Activated CD8-positive, alpha-beta memory T cell treated with anti-CD3 and anti-CD28 coated beads, Interleukin-2, amount 50 U/mL, for 4 hours (primary cell): ENCODE data around the gene NUDCD3.
"Not testable (repeated sequence)": the region's sequence is repeated elsewhere in the genome, so short reads cannot be mapped to it uniquely, and the experiment has no call there.

ENCODE experiments used
- DNase-seq: peaks from one replicate; pipeline ENCODE4 v3.0.0-alpha.2; 2020

The NUDCD3 gene

GRCh38 chr7:44517175-44517574, 26.7 kb upstream of the NUDCD3 start:
- DNase-seq: no peak

DNA sequence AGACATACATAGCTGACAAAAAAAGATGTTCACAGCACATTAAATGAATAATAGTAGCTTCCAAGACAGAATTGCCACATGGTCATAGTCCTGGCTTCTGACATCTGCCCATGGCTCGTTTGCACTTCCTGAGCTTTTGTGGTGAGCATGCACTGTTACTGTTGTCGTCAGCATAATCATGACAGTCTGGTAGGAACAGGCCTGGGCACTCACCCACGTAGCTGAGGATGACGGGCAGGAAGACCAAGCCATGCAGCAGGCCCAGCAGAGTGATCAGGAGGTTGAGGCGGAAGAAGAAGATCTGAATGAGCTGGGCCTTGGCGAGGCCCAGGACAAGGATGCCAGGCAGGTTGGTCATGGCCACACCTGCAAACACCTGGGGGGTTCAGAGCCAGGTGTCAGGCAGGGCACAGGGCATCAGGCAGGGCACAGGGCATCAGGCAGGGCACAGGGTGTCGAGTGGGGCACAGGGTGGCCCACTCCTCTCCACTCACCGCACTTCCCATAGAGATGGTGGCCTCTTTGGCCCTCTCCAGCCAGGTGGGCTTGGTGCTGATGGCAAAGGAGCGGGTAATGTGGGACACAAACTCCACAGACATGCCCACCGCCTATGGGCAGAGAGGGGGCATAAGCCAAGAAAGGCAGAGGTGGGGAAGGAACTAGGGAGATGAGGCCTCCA, 25.3 kb upstream of the NUDCD3 start:
- DNase-seq: no peak

GRCh38 chr7:44512736-44513135, 22.3 kb upstream of the NUDCD3 start:
- no peak for DNase-seq

DNA sequence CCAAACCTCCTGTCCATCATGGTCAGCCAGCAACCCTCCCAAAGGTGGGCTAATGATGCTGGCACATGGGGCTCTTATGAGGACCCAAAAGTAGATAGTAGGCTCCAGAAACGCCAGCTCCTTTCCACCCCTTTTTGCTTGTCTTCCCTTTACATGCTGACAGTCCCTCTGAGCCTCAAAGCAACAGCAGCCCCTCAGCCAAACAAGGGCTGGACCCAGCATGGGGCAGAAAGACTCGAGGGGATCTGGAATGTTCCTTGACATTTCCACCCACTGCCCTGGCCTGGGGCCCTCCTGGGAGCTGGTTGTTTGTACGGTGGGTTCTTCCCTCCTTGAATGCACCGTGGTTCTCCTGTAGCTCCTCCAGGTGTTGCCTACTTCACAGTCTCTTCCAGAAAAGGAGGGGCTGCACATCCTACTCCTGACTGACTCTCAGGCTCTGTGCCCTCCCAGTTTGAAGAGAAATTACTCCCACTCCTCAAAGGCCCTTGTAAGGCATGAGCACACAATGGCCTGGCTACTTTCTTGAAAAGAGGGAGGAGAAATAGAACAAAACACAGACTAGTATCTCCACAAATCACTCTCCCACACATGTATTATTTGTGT, 21.5 kb upstream of the NUDCD3 start:
- no peak for DNase-seq

GRCh38 chr7:44511236-44511635, 20.8 kb upstream of the NUDCD3 start:
- no peak for DNase-seq

DNA sequence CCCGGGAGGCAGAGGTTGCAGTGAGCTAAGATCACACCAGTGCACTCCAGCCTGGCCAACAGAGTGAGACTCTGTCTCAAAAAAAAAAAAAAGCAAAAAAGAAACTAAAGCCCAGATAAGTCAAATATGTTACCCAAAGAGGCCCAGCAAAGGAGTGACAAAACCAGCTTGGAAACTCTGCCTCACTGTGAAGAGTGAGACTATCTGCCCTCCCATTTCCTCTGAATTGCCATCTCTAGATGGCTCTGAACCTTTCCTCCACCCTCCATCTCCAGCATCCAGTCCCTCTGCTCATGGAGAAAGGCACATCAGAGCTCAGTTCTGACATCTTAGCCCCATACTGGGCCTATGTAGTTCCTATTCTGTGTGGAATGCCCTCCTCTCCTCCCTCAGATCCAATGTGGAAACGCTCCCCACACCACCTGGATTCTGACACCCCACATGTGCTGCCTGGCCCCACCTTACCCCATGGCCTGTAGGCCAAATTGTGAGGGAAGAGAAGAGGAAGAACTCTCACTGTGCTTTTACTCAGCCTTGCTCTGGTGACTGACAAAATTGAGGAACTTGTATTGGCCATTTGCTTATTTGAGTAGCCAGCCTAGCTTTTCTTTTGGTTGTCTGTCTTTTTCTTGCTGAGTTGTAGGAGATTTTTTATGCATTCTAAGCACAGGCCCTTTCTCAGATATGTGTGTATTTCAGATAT, 18.0 kb upstream of the NUDCD3 start:
- DNase-seq: no peak

- not testable (repeated sequence) for DNase-seq
Measured at GRCh38 chr7:44506592-44507288, 16.3 kb upstream of the NUDCD3 start.

- no peak for DNase-seq
Measured at GRCh38 chr7:44505595-44505994, 15.1 kb upstream of the NUDCD3 start.

DNA sequence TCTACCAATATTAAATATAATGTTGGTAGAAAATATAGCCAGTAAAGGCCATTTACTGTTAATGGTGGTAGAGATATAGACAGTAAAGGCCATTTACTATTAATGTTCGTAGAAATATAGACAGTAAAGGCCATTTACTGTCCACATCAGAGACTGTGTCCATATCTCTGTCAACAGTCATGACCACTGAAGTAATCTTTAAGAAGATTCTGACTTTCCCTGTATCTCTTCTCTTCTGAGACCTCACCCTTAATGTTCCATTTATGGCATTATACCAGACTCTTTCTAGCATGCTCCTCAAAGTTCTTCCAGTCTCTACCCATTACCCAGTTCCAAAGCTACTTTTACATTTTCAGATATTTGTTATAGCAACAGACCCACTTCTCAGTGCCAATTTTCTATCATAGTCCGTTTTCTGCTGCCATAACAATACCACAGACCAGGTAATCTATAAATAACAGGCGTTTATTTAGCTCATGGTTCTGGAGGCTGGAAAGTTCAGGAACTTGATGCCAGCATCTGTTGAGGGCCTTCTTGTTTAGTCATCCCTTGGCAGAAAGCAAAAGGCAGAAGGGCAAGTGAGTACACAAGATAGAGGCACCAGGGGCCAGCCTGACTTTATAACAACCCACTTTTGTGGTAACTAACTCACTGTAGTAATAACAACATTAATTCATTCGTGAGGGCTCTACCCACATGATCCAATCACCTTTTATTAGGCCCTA, 7.9 kb upstream of the NUDCD3 start:
- no peak for DNase-seq

DNA sequence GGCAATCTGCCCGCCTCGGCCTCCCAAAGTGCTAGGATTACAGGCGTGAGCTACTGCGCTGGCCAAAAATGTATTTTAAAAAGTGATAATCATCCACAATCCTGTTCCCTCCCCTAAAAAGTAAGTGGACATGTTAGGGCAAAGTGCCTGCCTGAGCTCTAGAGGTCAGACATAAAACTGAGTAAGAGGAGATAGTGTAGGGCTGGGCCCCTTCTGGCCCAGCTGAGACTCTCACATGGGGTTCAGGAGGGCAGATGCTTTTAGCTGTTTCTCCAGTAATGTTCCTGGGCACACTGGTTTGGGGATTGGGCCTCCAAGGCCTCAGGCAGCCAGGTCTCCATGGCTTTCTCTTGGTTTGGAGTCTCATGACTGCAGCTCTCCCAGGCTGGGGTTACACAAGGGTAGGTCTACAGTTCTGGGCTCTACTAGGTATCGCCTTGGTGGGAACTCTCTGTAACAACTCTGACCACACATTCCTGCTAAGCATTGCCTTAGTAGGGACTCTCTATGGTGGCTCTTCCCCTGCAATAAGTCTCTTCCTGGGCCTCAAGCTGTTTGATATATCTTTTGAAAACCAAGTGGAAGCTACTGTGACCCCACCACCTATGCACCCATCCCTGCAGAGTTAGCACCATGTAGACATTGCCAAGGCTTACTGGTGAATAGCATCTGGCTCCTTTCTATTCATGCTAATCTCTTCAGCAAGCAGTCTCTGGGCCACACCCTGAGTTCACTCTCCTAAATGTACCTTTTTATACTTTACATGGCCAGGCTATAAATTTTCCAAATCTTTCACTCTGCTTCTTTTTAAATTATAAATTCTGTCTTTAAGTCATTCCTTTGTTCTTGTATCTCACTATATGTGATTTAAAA, 6.9 kb upstream of the NUDCD3 start:
- no peak for DNase-seq

- no peak for DNase-seq
Measured at GRCh38 chr7:44496385-44496784, 5.9 kb upstream of the NUDCD3 start.

DNA sequence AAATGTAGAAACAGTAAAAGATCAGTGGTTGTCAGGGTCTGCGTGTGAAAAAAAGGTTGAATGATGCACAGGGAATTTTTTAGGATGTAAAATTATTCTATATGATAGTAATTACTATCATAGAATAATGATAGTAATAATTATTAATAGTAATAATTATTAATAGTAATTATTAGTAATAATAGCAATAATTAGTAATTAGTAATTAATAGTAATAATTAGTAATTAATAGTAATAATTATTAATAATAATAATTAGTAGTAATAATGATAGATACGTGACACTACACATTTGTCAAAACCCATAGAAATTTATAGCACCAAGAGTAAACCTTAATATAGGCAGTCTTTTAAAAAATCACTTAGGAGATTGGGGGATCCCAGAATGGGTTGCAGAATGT, 4.5 kb upstream of the NUDCD3 start:
- no peak for DNase-seq

- DNase-seq: no peak
Measured at GRCh38 chr7:44491229-44491628, 771 bp upstream of the NUDCD3 start.

- DNase-seq: peak; percentile 38
Measured at GRCh38 chr7:44489955-44490350, 505 bp downstream of the NUDCD3 start.

DNA sequence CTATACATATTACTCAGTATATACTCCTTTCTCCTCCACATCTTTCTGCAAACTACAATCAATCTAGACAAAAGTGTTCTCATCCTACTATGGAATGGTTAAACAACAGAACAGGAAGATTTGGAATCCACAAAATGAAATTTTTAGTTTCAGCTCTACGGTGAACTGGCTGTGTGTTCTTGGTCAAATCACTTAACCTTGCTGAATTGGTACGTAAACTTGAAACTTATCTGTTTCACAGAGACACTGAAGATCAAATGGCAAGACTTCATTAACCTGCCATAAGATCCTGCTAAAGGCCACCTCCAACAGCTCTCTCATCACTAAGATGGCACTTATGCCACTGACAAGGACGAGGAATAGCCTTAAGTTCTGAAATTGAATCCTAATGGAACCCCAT, 1.5 kb downstream of the NUDCD3 start:
- DNase-seq: no peak

GRCh38 chr7:44486693-44487092, 3.8 kb downstream of the NUDCD3 start:
- DNase-seq: no peak

DNA sequence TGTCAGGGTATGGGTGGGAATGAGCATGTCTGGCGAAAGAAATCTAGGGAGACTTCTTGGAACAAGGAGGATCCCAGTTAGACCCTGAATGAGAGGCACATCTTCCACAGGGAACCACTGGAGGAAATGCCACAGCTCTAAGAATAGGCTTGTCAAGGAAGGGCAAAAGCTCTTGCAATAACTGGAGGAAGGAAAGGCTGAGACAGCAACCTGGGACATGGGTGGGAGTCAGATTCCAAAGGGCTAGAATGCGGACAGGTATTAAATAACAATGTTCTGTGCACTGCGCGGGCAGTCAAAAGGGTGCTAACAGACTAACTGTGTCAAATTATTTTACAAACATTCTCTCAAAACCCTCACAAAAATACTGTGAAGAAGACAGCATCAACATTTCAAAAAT, 4.5 kb downstream of the NUDCD3 start:
- DNase-seq: no peak

DNA sequence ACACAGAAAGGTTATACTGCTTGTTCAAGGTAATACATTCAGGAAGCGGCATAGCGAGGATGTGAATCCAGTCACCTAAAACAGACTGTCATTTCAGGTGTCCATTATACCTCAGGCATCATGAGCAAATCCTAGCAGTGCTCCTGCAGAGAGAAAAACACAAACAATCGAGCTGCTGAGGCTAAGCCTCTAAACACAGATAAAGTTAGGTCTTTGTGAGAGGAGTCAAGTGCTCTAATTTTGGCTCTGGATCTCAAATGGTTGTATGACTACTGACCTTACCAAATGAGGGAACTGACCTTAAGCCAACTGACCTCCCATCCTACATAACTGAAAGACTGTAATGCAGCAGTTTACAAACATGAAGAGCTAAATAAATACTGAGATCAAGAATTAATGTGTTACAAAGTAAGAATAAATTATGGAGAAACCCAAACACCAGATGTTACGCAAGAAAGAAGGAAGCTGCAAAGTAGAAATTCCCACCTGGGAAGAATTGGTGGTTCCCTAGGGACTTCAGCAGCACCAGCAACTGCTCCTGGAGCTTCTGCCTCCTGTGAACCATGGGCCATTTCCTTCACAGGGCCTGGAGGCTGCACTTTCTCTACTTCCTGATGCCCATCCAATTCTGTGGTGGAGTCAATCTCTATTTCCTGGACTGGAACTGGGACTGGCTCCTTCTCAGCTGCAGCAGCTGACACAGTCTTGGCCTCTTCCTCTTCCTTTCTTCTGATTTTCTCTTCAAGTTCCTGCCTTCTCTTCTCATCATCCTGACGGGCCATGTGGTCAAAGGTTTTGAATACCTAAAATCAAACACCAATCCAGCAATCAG, 5.8 kb downstream of the NUDCD3 start:
- no peak for DNase-seq

DNA sequence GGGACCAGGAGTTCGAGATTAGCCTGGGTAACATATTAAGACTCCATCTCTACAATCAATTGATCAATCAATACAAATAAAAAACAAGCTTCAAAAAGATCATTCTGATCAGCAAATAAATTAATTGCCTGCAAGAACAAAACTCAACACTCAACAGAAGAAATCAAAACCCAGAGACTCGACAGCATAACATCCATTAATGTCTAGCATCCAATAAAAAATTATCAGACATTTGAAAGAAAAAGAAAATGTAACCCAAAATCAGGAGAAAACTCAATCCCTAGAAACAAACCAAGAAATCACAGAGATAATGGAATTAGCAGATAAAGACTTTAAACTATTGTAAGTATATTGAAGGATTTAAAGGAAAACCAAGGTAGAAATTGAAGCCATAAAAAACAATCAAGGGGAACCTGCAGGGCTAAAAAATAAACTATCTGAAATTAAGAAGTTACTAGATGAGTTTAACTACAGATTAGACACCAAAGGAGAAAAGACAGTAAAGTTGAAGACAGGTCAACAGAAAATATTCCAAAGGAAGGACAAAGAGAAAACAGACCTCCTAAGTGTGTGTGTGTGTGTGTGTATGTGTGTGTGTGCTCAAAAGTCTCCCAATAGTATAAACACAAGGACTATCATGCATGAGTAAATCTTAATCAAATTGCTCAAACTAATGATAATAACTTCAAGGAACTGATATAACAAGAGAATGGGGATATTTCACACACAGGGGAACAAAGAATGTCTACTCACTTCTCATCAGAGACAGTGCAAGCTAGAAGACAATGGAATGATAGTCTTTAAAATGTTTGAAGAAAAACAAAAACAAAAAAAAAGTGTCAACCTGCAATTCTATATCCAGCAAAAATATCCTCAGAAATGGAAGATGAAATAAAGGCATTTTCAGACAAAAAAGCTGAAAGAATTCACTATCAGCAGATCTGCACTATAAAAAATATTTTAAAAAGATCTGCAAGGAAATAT, 7.7 kb downstream of the NUDCD3 start:
- DNase-seq: no peak

DNA sequence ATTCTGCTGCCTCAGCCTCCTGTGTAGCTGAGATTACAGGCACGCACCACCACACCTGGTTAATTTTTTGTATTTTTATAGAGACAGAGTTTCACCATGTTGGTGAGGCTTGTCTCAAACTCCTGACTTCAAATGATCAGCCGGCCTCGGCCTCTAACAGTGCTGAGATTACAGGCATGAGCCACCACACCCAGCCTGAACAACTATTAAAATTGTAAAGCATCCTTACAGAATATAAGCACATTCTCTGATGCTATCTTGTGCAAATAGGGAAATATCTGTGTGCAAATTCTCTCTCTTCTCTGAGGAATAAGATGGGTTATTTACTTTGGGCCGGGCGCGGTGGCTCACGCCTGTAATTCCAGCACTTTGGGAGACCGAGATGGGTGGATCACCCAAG, 12.5 kb downstream of the NUDCD3 start:
- no peak for DNase-seq
